CD8-positive, alpha-beta memory T cell (primary cell): Measurements from ENCODE around the gene AXDND1. TPM values are rescaled to one million over a fixed set of nuclear protein-coding genes. Genes with fewer than 3 reads are reported as not detected.

ENCODE experiments used
- polyA plus RNA-seq: library from polyadenylated mRNA; unstranded; fragments of 300-500 nt; fragmentation: Illumina TruSeq; gene quantifications from one replicate; pipeline ENCODE4 v1.2.3, GENCODE V29; 2021
- total RNA-seq, 2 experiments: library from RNA; stranded (reverse); gene quantifications; one replicate each; pipeline ENCODE4 v1.2.3, GENCODE V29; 2021

The AXDND1 gene
- total and polyA plus RNA-seq, 3 experiments from 2014 or later: 0.58 TPM; not detected in 2

Other genes with a start within 250 kb of the AXDND1 start
- 1 to 10 TPM; 6.7 to 7.2 TPM for gene ABL2, start 136.3 kb upstream of the AXDND1 start, total RNA-seq
- gene ABL2, start 136.3 kb upstream of the AXDND1 start, polyA plus RNA-seq: 1.4 TPM
- gene SOAT1, start 72.2 kb upstream of the AXDND1 start, total RNA-seq: 10 to 100 TPM; 66.0 TPM
- 85.6 TPM for gene SOAT1, start 72.2 kb upstream of the AXDND1 start, polyA plus RNA-seq
- not detected for gene NPHS2, start 210.0 kb downstream of the AXDND1 start, total RNA-seq
- not detected for gene NPHS2, start 210.0 kb downstream of the AXDND1 start, polyA plus RNA-seq
- gene TDRD5, start 225.9 kb downstream of the AXDND1 start, total RNA-seq: not detected
- gene TDRD5, start 225.9 kb downstream of the AXDND1 start, polyA plus RNA-seq: not detected